ENCODE data around the gene SST.

Gene SST

DNA sequence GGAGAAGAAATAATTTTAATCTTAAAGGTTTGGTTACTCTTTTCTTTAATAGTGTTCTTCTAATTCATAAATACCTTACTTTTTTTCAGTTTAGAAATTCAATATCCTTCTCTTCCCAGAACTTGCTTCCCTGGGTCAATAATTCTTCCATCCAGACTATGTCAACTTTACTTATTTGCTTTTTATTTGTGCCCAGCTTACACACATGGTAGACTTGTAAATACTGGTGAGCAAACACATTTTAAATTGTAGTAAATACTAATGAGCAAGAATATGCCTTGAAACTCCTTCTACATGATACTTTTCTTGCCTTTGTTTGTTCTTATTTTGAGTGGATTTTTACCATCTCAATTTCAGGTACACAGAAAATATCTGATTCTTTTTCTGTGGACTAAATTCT, 33.7 kb downstream of the SST start:
- Histone ChIP-seq H3K27me3 (ENCODE audit: control insufficient read depth, insufficient read depth, low read length, poor library complexity, severe bottlenecking) (no peaks in the 10 kb centered on the region), H3K4me3 (ENCODE audit: insufficient read depth, low read depth, low read length) (no peak overlapping the region), H3K27ac (ENCODE audit: insufficient read depth, low read depth, low read length, poor library complexity, severe bottlenecking) (no peak overlapping the region), H3K9me3 (ENCODE audit: control insufficient read depth, low read length) (no peaks in the 10 kb centered on the region), H3K36me3 (ENCODE audit: control insufficient read depth, insufficient read depth, low read length) (no peaks in the 10 kb centered on the region), H3K4me1 (ENCODE audit: control insufficient read depth, insufficient read depth, low read length) (no peaks in the 10 kb centered on the region)

- Histone ChIP-seq H3K9me3 (ENCODE audit: control insufficient read depth, low read length) (no peaks in the 10 kb centered on the region), H3K4me1 (ENCODE audit: control insufficient read depth, insufficient read depth, low read length) (peaks cover 6% of the 10 kb centered on the region), H3K27me3 (ENCODE audit: control insufficient read depth, insufficient read depth, low read length, poor library complexity, severe bottlenecking) (no peaks in the 10 kb centered on the region), H3K4me3 (ENCODE audit: insufficient read depth, low read depth, low read length) (no peak overlapping the region), H3K27ac (ENCODE audit: insufficient read depth, low read depth, low read length, poor library complexity, severe bottlenecking) (no peak overlapping the region), H3K36me3 (ENCODE audit: control insufficient read depth, insufficient read depth, low read length) (no peaks in the 10 kb centered on the region)
- WGBS, 2 experiments, result 93 to 94% methylated on average over 3 of the region's 3 CpGs
Measured at GRCh38 chr3:187630404-187630803, 39.8 kb downstream of the SST start.

- H3K4me1 ChIP-seq (ENCODE audit: control insufficient read depth, insufficient read depth, low read length), result peaks cover 6% of the 10 kb centered on the region
- WGBS, 2 experiments, result 100% methylated on average over 2 to 4 of the region's 4 CpGs
- H3K27me3 ChIP-seq (ENCODE audit: control insufficient read depth, insufficient read depth, low read length, poor library complexity, severe bottlenecking), result no peaks in the 10 kb centered on the region
- no peak overlapping the region for H3K27ac ChIP-seq (ENCODE audit: insufficient read depth, low read depth, low read length, poor library complexity, severe bottlenecking)
- H3K9me3 ChIP-seq (ENCODE audit: control insufficient read depth, low read length), result no peaks in the 10 kb centered on the region
- no peaks in the 10 kb centered on the region for H3K36me3 ChIP-seq (ENCODE audit: control insufficient read depth, insufficient read depth, low read length)
- H3K4me3 ChIP-seq (ENCODE audit: insufficient read depth, low read depth, low read length), result no peak overlapping the region
Measured at GRCh38 chr3:187629711-187630110, 40.5 kb downstream of the SST start.

- no peak overlapping the region for H3K4me3 ChIP-seq (ENCODE audit: insufficient read depth, low read depth, low read length)
- H3K27me3 ChIP-seq (ENCODE audit: control insufficient read depth, insufficient read depth, low read length, poor library complexity, severe bottlenecking), result no peaks in the 10 kb centered on the region
- 1% methylated on average over 3 of the region's 3 CpGs for WGBS, 2 experiments
- H3K36me3 ChIP-seq (ENCODE audit: control insufficient read depth, insufficient read depth, low read length), result no peaks in the 10 kb centered on the region
- H3K9me3 ChIP-seq (ENCODE audit: control insufficient read depth, low read length), result no peaks in the 10 kb centered on the region
- peaks cover 6% of the 10 kb centered on the region for H3K4me1 ChIP-seq (ENCODE audit: control insufficient read depth, insufficient read depth, low read length)
- no peak overlapping the region for H3K27ac ChIP-seq (ENCODE audit: insufficient read depth, low read depth, low read length, poor library complexity, severe bottlenecking)
Measured at GRCh38 chr3:187628169-187628568, 42.0 kb downstream of the SST start.

GRCh38 chr3:187626581-187626980, 43.6 kb downstream of the SST start:
- Histone ChIP-seq H3K27ac (ENCODE audit: insufficient read depth, low read depth, low read length, poor library complexity, severe bottlenecking) (no peak overlapping the region), H3K27me3 (ENCODE audit: control insufficient read depth, insufficient read depth, low read length, poor library complexity, severe bottlenecking) (no peaks in the 10 kb centered on the region), H3K4me1 (ENCODE audit: control insufficient read depth, insufficient read depth, low read length) (peaks cover 6% of the 10 kb centered on the region), H3K9me3 (ENCODE audit: control insufficient read depth, low read length) (no peaks in the 10 kb centered on the region), H3K4me3 (ENCODE audit: insufficient read depth, low read depth, low read length) (no peak overlapping the region), H3K36me3 (ENCODE audit: control insufficient read depth, insufficient read depth, low read length) (no peaks in the 10 kb centered on the region)
- 82 to 89% methylated on average over 2 of the region's 2 CpGs for WGBS, 2 experiments

- WGBS, 2 experiments, result 88 to 93% methylated on average over 4 of the region's 4 CpGs
Measured at GRCh38 chr3:187624588-187624987, 45.6 kb downstream of the SST start.

DNA sequence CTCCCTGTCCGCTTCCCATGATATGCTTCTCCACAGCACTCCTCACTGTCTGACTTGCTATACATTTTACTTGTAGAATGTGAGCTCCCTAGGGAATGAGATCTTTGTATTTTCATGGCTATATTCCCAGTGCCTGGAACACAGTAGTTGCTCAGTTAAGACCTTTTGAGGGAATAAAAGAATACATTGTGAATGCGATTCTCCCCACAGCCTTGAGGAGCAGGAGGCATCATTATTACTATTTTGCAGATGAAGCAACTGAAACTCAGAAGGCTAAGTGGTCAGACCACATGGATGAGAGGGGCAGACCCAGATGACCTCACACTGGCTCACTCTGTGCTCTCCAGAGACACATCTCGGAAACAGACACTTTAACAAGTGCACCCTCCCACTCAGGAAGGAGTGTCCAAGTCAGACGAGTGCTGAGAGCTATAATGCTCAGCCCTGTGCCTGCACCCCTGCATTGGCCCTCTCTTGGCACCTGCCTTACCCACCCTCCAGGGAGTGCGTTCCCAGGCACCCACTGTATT, 46.8 kb downstream of the SST start:
- WGBS, 2 experiments, result 86% methylated on average over 5 of the region's 5 CpGs
- Histone ChIP-seq H3K27ac (ENCODE audit: insufficient read depth, low read depth, low read length, poor library complexity, severe bottlenecking) (no peak overlapping the region), H3K9me3 (ENCODE audit: control insufficient read depth, low read length) (no peaks in the 10 kb centered on the region), H3K27me3 (ENCODE audit: control insufficient read depth, insufficient read depth, low read length, poor library complexity, severe bottlenecking) (no peaks in the 10 kb centered on the region), H3K4me1 (ENCODE audit: control insufficient read depth, insufficient read depth, low read length) (peaks cover 8% of the 10 kb centered on the region), H3K36me3 (ENCODE audit: control insufficient read depth, insufficient read depth, low read length) (no peaks in the 10 kb centered on the region), H3K4me3 (ENCODE audit: insufficient read depth, low read depth, low read length) (no peak overlapping the region)

More at GRCh38 chr3:187624588-187624987, 45.6 kb downstream of the SST start:
- Histone ChIP-seq H3K36me3 (ENCODE audit: control insufficient read depth, insufficient read depth, low read length) (no peaks in the 10 kb centered on the region), H3K4me1 (ENCODE audit: control insufficient read depth, insufficient read depth, low read length) (peaks cover 6% of the 10 kb centered on the region), H3K27me3 (ENCODE audit: control insufficient read depth, insufficient read depth, low read length, poor library complexity, severe bottlenecking) (no peaks in the 10 kb centered on the region), H3K9me3 (ENCODE audit: control insufficient read depth, low read length) (no peaks in the 10 kb centered on the region), H3K4me3 (ENCODE audit: insufficient read depth, low read depth, low read length) (no peak overlapping the region), H3K27ac (ENCODE audit: insufficient read depth, low read depth, low read length, poor library complexity, severe bottlenecking) (no peak overlapping the region)

DNA sequence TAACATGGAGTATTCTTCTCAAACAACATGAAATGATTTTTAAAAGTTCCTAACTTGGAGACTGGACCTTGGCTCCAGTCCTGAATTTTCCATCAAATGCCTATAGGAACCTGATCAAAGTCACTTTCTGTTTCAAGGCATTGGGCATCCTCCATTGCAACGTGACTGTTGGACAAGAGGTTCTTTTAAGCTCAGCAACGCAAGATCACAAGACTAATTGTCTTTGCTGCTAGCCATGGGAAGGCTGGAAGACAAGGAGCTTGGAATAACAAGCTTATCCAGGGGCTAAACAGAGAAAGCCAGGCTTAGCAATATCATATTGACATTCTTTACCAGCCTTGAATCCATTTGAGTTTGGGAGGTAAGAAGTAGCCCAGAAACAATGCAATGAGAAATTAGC, 48.3 kb downstream of the SST start:
- H3K27ac ChIP-seq (ENCODE audit: insufficient read depth, low read depth, low read length, poor library complexity, severe bottlenecking), result no peak overlapping the region
- no peaks in the 10 kb centered on the region for H3K36me3 ChIP-seq (ENCODE audit: control insufficient read depth, insufficient read depth, low read length)
- peaks cover 9% of the 10 kb centered on the region for H3K4me1 ChIP-seq (ENCODE audit: control insufficient read depth, insufficient read depth, low read length)
- no peaks in the 10 kb centered on the region for H3K27me3 ChIP-seq (ENCODE audit: control insufficient read depth, insufficient read depth, low read length, poor library complexity, severe bottlenecking)
- 87 to 92% methylated on average over 2 of the region's 2 CpGs for WGBS, 2 experiments
- no peaks in the 10 kb centered on the region for H3K9me3 ChIP-seq (ENCODE audit: control insufficient read depth, low read length)
- H3K4me3 ChIP-seq (ENCODE audit: insufficient read depth, low read depth, low read length), result no peak overlapping the region

DNA sequence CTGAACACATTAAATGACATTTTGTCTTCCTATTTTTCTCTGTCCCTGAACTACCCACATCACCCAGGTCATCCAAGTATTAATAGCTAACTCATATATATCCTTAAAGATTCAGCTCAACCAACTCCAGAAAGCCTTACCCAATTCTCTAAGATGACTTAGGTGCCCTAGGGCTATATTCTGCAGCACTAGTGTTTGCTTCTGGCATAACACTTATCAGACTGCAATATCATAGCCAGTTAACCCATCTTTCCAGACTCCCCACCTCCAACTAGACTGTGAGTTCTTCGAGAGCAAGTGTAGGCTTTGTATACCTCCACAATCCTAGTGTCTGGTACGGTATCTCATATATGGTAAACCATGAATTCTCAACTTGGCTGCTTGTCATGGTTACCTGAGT, 50.7 kb downstream of the SST start:
- H3K27me3 ChIP-seq (ENCODE audit: control insufficient read depth, insufficient read depth, low read length, poor library complexity, severe bottlenecking), result no peaks in the 10 kb centered on the region
- H3K4me3 ChIP-seq (ENCODE audit: insufficient read depth, low read depth, low read length), result no peak overlapping the region
- H3K36me3 ChIP-seq (ENCODE audit: control insufficient read depth, insufficient read depth, low read length), result no peaks in the 10 kb centered on the region
- peaks cover 9% of the 10 kb centered on the region for H3K4me1 ChIP-seq (ENCODE audit: control insufficient read depth, insufficient read depth, low read length)
- 92 to 93% methylated on average over 2 of the region's 2 CpGs for WGBS, 2 experiments
- H3K27ac ChIP-seq (ENCODE audit: insufficient read depth, low read depth, low read length, poor library complexity, severe bottlenecking), result no peak overlapping the region
- H3K9me3 ChIP-seq (ENCODE audit: control insufficient read depth, low read length), result no peaks in the 10 kb centered on the region
